ENCODE results near the gene SLMAP. TPM values are rescaled to one million over a fixed set of nuclear protein-coding genes. Genes with fewer than 3 reads are reported as not detected.

SLMAP gene
- total RNA-seq, 1 donor from 2014 or later, result 71.4 TPM

GRCh38 chr3:57939775-57940174, 183.7 kb downstream of the SLMAP start:
- FAIRE-seq (no peak), DNase-seq (ENCODE audit: low read depth) (no peak)
- no peaks in the 10 kb centered on the region for H3K27me3 ChIP-seq (ENCODE audit: insufficient read depth, low read length)
- Mint-ChIP-seq H3K27me3 (ENCODE audit: low read depth, unreplicated experiment) (no peaks in the 10 kb centered on the region), H3K4me1 (ENCODE audit: low read depth, unreplicated experiment) (peaks cover 4% of the 10 kb centered on the region), H3K4me3 (ENCODE audit: unreplicated experiment) (no peak overlapping the region), H3K27ac (ENCODE audit: unreplicated experiment) (no peak overlapping the region), H3K9me3 (ENCODE audit: unreplicated experiment) (no peaks in the 10 kb centered on the region), H3K36me3 (ENCODE audit: low read depth, unreplicated experiment) (peaks cover 8% of the 10 kb centered on the region)
- no peak overlapping the region for H3K27ac ChIP-seq (ENCODE audit: low read depth, low read length)
- no peak overlapping the region for H3K9ac ChIP-seq (ENCODE audit: low read length)
- H4K20me1 ChIP-seq (ENCODE audit: insufficient read depth, low read length), result no peaks in the 10 kb centered on the region
- no peaks in the 10 kb centered on the region for H3K4me1 ChIP-seq (ENCODE audit: insufficient read depth, low read length)
- no peak overlapping the region for H2AFZ ChIP-seq (ENCODE audit: low read depth, low read length)
- H3K4me2 ChIP-seq (ENCODE audit: low read length), result no peak overlapping the region
- H3K9me3 ChIP-seq (ENCODE audit: insufficient read depth, low read depth, low read length), result no peaks in the 10 kb centered on the region
- no peak for TF ChIP-seq EZH2 (IDR thresholded peaks at IDR 0.05; ENCODE audit: insufficient read depth, low read length)
- TF ChIP-seq, protein P1, sequence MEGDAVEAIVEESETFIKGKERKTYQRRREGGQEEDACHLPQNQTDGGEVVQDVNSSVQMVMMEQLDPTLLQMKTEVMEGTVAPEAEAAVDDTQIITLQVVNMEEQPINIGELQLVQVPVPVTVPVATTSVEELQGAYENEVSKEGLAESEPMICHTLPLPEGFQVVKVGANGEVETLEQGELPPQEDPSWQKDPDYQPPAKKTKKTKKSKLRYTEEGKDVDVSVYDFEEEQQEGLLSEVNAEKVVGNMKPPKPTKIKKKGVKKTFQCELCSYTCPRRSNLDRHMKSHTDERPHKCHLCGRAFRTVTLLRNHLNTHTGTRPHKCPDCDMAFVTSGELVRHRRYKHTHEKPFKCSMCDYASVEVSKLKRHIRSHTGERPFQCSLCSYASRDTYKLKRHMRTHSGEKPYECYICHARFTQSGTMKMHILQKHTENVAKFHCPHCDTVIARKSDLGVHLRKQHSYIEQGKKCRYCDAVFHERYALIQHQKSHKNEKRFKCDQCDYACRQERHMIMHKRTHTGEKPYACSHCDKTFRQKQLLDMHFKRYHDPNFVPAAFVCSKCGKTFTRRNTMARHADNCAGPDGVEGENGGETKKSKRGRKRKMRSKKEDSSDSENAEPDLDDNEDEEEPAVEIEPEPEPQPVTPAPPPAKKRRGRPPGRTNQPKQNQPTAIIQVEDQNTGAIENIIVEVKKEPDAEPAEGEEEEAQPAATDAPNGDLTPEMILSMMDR (IDR thresholded peaks at IDR 0.05; ENCODE audit: insufficient read depth, low read depth, low read length), result no peak
- no peak overlapping the region for H3K4me3 ChIP-seq (ENCODE audit: insufficient read depth, low read depth, low read length)
- H3K79me2 ChIP-seq (ENCODE audit: insufficient read depth, low read length), result no peaks in the 10 kb centered on the region
- no peaks in the 10 kb centered on the region for H3K36me3 ChIP-seq (ENCODE audit: insufficient read depth, low read length)

DNA sequence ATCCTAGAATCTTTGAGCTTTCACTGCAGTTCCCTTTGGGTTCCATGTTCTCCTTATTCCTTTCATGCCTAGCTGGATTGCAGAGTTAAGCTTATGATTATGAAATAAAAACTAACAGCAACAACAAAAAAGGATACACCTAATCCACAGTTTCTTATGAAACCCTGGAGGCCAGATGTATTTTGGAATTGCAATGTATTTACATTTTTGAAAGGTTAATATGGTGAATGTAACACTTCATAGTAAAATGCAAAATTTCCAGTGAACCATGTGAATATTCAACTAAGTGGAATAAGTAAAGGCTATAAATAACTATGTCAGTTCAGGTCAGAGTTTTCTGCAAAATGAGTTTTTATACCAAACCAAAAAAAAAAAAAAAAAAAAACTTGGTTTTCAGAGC, 186.3 kb downstream of the SLMAP start:
- Mint-ChIP-seq H3K36me3 (ENCODE audit: low read depth, unreplicated experiment) (peaks cover 8% of the 10 kb centered on the region), H3K4me1 (ENCODE audit: low read depth, unreplicated experiment) (peaks cover 4% of the 10 kb centered on the region), H3K9me3 (ENCODE audit: unreplicated experiment) (no peaks in the 10 kb centered on the region), H3K27me3 (ENCODE audit: low read depth, unreplicated experiment) (no peaks in the 10 kb centered on the region), H3K4me3 (ENCODE audit: unreplicated experiment) (no peak overlapping the region), H3K27ac (ENCODE audit: unreplicated experiment) (no peak overlapping the region)
- Histone ChIP-seq H3K36me3 (ENCODE audit: insufficient read depth, low read length) (no peaks in the 10 kb centered on the region), H3K79me2 (ENCODE audit: insufficient read depth, low read length) (no peaks in the 10 kb centered on the region), H3K9me3 (ENCODE audit: insufficient read depth, low read depth, low read length) (no peaks in the 10 kb centered on the region), H3K4me3 (ENCODE audit: insufficient read depth, low read depth, low read length) (no peak overlapping the region), H3K9ac (ENCODE audit: low read length) (no peak overlapping the region), H3K27ac (ENCODE audit: low read depth, low read length) (no peak overlapping the region), H3K4me2 (ENCODE audit: low read length) (no peak overlapping the region), H3K27me3 (ENCODE audit: insufficient read depth, low read length) (no peaks in the 10 kb centered on the region), H3K4me1 (ENCODE audit: insufficient read depth, low read length) (no peaks in the 10 kb centered on the region), H4K20me1 (ENCODE audit: insufficient read depth, low read length) (no peaks in the 10 kb centered on the region), H2AFZ (ENCODE audit: low read depth, low read length) (no peak overlapping the region)
- DNase-seq (ENCODE audit: low read depth), result no peak
- TF ChIP-seq EZH2 (IDR thresholded peaks at IDR 0.05; ENCODE audit: insufficient read depth, low read length), result no peak
- TF ChIP-seq, protein P1 (IDR thresholded peaks at IDR 0.05; ENCODE audit: insufficient read depth, low read depth, low read length), result no peak
- FAIRE-seq, result no peak

- Mint-ChIP-seq H3K4me3 (ENCODE audit: unreplicated experiment) (no peak overlapping the region), H3K4me1 (ENCODE audit: low read depth, unreplicated experiment) (peaks cover 4% of the 10 kb centered on the region)
- TF ChIP-seq, protein P1 (IDR thresholded peaks at IDR 0.05; ENCODE audit: insufficient read depth, low read depth, low read length), result no peak
- no peak for TF ChIP-seq EZH2 (IDR thresholded peaks at IDR 0.05; ENCODE audit: insufficient read depth, low read length)
These were observed 186.8 kb downstream of the SLMAP start for GRCh38 chr3:57942872-57943283.

More at GRCh38 chr3:57942872-57943283, 186.8 kb downstream of the SLMAP start:
- Histone ChIP-seq H2AFZ (ENCODE audit: low read depth, low read length) (no peak overlapping the region), H3K79me2 (ENCODE audit: insufficient read depth, low read length) (no peaks in the 10 kb centered on the region), H3K4me2 (ENCODE audit: low read length) (no peak overlapping the region), H3K4me1 (ENCODE audit: insufficient read depth, low read length) (no peaks in the 10 kb centered on the region), H3K27me3 (ENCODE audit: insufficient read depth, low read length) (no peaks in the 10 kb centered on the region), H3K9ac (ENCODE audit: low read length) (no peak overlapping the region), H3K36me3 (ENCODE audit: insufficient read depth, low read length) (no peaks in the 10 kb centered on the region), H3K4me3 (ENCODE audit: insufficient read depth, low read depth, low read length) (no peak overlapping the region), H4K20me1 (ENCODE audit: insufficient read depth, low read length) (no peaks in the 10 kb centered on the region), H3K27ac (ENCODE audit: low read depth, low read length) (no peak overlapping the region), H3K9me3 (ENCODE audit: insufficient read depth, low read depth, low read length) (no peaks in the 10 kb centered on the region)
- no peak for FAIRE-seq
- Mint-ChIP-seq H3K36me3 (ENCODE audit: low read depth, unreplicated experiment) (peaks cover 8% of the 10 kb centered on the region), H3K27ac (ENCODE audit: unreplicated experiment) (no peak overlapping the region), H3K27me3 (ENCODE audit: low read depth, unreplicated experiment) (no peaks in the 10 kb centered on the region), H3K9me3 (ENCODE audit: unreplicated experiment) (no peaks in the 10 kb centered on the region)
- DNase-seq (ENCODE audit: low read depth), result no peak
